Amygdala (tissue), 56 donors: ENCODE results near the gene FREM1.

Experiments
- DNase-seq, 56 donors: peaks; one replicate each; lab custom pipeline; 2025; lab: John Stamatoyannopoulos, UW

The FREM1 gene

GRCh38 chr9:14881006-14881405, 29.2 kb downstream of the FREM1 start:
- DNase-seq, result peak in 6 of 56 donors; percentile 0 to 9 (median 2)

- DNase-seq, result no peak
These were observed 40.1 kb downstream of the FREM1 start for GRCh38 chr9:14870090-14870489.

GRCh38 chr9:14869671-14870070, 40.6 kb downstream of the FREM1 start:
- no peak for DNase-seq

GRCh38 chr9:14868772-14869583, 41.2 kb downstream of the FREM1 start:
- no peak for DNase-seq

GRCh38 chr9:14868418-14868771, 41.8 kb downstream of the FREM1 start:
- no peak for DNase-seq

GRCh38 chr9:14866200-14866749, 44.0 kb downstream of the FREM1 start:
- DNase-seq, result no peak

GRCh38 chr9:14864309-14864708, 45.9 kb downstream of the FREM1 start:
- no peak for DNase-seq

- DNase-seq, result no peak
These were observed 46.8 kb downstream of the FREM1 start for GRCh38 chr9:14863402-14863801.

GRCh38 chr9:14857449-14858305, 52.6 kb downstream of the FREM1 start:
- no peak for DNase-seq

- no peak for DNase-seq
These were observed 60.4 kb downstream of the FREM1 start for GRCh38 chr9:14849851-14850250.

- no peak for DNase-seq
These were observed 60.9 kb downstream of the FREM1 start for GRCh38 chr9:14849296-14849695.

GRCh38 chr9:14846871-14847311, 63.3 kb downstream of the FREM1 start:
- DNase-seq, result peak in 6 of 56 donors; percentile 1 to 31 (median 2)

GRCh38 chr9:14843163-14843562, 67.1 kb downstream of the FREM1 start:
- DNase-seq, result no peak

GRCh38 chr9:14842269-14842668, 68.0 kb downstream of the FREM1 start:
- DNase-seq, result no peak

- DNase-seq, result no peak
These were observed 71.5 kb downstream of the FREM1 start for GRCh38 chr9:14838701-14839100.

GRCh38 chr9:14836885-14837284, 73.3 kb downstream of the FREM1 start:
- DNase-seq, result no peak

- DNase-seq, result no peak
These were observed 78.6 kb downstream of the FREM1 start for GRCh38 chr9:14831661-14832060.

GRCh38 chr9:14831074-14831473, 79.2 kb downstream of the FREM1 start:
- DNase-seq, result no peak

GRCh38 chr9:14830057-14830456, 80.2 kb downstream of the FREM1 start:
- DNase-seq, result no peak

GRCh38 chr9:14829204-14829603, 81.0 kb downstream of the FREM1 start:
- no peak for DNase-seq

GRCh38 chr9:14827805-14828204, 82.4 kb downstream of the FREM1 start:
- no peak for DNase-seq
